ENCODE measurements around the gene ZNF264.
"Not testable (repeated sequence)": the region's sequence is repeated elsewhere in the genome, so short reads cannot be mapped to it uniquely, and the experiment has no call there.

Gene ZNF264

DNA sequence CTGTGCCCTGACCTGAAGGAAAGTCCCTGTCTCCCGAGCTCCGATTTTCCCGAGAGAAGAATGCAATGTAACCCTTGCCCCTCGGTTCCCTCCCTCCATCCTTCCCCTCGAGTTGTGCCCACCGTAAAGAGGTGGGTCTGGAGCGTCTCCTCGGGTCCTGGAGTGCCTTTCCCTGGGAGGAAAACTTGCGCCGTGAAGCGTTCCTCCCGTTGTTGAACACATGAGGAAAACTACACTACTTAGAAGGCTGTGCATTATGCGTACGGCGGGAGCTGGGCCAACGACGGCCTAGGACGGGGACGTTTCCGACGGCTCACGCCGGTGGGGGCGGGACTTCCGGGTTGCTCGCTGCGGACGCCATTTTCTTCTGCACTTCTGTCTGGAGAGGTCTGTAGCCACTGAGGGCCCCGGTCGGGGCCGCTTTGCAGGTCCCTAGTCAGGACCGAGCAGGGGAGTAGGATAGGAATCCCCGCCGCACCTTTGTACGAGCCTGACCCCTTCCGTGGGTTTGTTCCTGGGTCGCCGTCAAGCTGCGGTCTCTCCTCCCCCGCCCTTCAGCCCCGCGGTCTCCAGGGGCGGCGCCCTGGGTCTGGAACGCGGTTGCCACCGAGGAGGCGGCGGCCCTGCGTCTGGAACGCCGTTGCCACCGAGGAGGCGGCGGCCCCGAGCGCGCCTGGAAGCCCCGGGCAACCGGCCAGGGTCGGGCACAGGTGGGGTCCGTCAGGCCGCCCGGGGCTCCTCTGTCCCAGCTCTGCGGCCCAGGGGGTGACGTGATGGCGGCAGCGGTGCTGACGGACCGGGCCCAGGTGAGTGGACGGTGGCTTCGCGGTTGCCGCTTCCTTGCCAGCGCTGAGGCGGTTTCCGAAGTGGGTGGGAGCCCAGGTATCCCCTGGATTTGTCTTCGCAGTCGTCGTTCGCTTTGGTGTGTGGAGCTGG, at the start of gene ZNF264:
TSS of gene ZNF264 (plus strand) at position 360 of the 936 bp plus-strand sequence. CDS start at position 774, 414 bp downstream.
- peak; percentile 96 for DNase-seq

DNA sequence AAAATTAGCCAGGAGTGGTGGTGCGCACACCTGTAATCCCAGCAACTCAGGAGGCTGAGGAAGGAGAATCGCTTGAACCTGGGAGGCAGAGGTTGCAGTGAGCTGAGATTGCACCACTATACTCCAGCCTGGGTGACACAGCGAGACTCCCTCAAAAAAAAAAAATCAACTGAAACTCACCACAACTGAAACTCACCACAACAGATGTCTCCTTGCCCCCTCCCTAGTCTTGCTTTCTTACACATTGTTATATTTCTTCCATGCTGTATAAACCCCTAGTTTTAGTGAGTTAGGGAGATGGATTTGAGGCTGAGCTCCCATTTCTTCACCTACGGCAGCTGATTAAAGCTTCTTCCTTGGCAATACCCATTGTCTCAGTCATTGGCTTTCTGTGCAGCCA, 49.6 kb upstream of the ZNF264 start:
- DNase-seq, result no peak

DNA sequence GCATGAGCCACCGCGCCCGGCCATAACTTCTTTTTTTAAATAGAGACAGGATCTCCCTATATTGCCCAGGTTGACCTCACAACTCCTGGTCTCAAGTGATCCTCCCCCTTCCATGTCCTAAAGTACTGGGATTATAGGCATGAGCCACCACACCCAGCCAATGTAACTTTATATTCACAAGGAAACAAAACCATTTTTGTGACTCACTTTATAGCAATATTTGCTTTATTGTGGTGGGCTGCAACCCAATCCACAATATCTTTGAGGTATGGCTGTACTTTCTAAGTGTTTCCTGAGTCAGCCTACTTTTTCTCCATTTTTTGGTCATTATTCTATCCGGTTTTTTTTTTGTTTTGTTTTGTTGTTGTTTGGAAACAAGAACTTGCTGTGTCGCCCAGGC, 38.4 kb upstream of the ZNF264 start:
- no peak for DNase-seq

DNA sequence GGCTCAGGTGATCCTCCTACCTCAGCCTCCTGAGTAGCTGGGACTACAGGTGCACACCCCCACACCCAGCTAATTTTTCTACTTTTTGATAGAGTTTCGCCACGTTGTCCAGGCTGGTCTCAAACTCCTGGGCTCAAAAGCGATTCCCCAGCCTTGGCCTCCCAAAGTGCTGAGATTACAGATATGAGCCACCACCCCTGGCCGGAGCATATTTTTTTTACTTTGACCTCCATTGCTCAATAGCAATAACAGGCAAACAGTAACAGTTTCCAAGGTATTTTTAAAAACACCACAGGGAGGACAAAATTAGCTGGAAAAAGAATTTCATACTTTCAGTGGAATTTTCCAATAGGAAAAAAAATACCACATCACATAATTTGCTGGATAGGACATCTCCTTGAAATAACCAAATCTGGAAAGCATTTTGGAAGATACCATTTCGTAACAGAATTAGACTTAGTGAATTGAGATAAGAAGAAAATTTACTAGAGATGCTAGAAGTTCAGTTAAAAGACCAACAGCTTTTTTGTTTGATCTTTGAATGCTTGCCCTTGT, 29.2 kb upstream of the ZNF264 start:
- DNase-seq, result no peak

DNA sequence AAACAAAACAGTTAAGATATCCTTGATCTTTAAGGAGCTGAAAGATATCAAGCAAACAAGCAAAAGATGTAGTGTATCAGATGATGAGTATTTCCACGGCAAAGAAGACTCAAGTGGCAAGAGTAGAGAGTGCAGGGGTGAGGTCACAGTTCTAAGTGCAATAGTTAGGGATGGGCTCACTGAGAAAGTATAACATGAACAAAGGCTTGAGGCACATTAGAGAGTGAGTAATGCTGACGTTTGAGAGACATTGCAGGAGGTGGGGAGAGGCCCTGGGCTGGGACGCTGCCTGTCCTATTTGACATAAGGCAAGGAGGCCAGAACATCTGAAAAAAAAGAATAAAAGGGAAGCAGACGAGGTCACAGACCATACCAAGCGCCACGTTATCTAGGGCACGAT, 25.5 kb upstream of the ZNF264 start:
- no peak for DNase-seq

DNA sequence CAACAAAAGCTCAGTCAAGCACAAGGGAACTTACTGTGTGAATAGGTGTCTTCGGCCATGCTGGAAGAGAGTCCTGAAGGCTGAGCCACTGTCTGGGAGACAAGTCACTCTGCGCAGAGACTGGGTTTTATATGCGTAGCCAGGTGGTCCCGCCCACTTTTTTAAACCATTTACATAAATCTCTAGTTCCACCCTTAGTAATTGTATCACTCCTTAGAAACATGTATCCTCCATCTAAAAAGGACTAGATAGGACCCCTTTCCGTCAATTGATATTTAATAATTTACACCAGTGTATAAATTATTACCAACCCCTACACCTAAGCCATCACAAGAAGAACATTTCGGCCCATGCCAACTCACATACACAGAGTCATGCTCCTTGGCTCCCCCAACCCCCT, 23.9 kb upstream of the ZNF264 start, which contains the start of gene DUXA:
TSS of gene DUXA (minus strand) at position 101 of the 400 bp plus-strand sequence. CDS start at position 59, 42 bp downstream.
- DNase-seq, result no peak

DNA sequence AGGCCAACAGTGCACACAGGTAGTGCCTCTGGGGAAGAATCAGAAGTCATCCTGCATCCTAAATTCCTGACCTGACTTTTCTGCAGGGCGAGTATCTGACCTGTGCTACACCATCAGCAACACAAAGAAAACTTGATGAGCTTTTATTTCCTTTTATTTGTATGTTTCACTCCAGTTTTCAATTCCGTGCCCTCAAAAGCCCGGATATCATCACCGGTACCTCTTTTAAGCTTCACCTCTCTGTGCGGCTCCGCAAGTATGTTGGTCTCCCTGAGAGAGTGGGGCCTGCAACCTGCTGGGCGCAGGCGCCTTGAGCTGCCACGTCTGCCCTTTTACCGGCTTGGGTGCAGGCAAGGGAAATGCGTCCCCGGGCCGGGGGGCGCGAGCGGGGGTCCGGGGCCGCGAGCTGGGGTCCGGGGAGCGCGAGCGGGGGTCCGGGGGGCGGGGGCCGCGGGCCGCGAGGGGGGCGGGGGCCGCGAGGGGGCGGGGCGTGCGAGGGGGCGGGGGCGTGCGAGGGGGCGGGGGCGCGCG, 19.7 kb upstream of the ZNF264 start:
- DNase-seq, result peak; percentile 81

DNA sequence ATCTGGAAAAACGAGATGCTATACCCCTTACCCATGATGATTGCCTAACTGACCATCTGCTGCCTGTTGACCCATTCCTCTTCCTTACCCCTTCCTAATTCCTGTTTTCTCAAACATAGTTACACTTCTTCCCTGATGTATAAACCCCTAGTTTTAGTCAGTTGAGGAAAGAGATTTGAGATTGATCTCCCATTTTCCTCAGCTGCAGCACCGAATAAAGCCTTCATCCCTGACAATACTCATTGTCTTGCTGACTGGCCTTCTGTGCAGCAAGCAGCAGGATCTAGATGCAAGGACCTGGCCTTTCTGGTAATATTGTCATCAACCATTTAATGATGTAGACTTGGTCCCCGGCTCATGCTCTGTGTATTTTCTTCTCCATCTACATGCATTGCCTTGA, 999 bp upstream of the ZNF264 start:
- no peak for DNase-seq

DNA sequence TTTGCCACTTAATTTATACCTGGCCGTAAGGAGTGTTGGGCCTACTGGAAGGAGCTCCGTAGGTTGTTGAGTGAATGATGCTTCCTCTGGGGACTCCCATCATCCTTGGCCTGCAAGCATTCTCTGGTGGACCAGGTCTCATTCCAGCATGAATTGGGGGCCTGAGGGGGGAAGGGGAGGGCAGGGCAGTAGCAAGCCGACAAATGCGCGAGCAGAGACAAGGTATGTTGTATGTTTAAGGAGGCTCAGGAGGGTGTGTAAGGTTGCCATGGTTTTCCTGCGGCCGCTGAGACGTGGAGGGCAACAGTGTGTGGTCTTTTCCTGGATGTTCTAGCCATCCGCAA, 749 bp downstream of the ZNF264 start:
- DNase-seq, result no peak

DNA sequence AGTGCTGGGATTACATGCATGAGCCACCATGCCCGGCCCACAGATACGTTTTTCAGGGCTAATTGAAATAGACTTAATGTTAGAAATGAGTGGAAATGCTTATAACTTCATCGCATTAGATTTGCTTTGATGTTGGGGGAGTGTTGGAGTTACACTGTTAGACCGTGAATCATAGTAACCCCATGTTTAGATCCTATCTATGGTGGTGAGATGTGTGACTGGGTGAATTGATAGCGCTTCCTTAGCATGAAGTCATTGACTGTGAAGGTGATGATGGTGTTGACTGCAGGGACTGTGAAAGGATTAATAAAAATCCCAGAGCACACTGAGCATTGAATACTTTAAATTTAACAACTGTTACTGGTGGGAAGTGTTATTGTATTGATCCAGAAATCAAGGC, 1.7 kb downstream of the ZNF264 start:
- no peak for DNase-seq

DNA sequence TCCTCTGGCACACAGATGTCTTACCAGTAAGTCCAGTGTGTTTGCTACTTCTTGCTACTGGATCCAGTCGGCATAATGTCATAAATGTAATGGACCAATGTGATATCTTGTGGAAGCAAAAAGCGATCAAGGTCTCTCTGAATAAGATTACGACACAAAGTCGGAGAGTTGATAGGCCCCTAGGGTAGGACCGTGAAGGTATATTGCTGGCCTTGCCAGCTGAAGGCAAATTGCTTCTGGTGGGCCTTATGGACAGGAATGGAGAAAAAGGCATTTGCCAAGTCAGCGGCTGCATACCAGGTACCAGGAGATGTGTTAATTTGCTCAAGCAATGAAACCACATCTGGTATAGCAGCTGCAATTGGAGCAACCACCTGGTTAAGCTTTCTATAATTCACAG, 6.6 kb downstream of the ZNF264 start:
- not testable (repeated sequence) for DNase-seq

DNA sequence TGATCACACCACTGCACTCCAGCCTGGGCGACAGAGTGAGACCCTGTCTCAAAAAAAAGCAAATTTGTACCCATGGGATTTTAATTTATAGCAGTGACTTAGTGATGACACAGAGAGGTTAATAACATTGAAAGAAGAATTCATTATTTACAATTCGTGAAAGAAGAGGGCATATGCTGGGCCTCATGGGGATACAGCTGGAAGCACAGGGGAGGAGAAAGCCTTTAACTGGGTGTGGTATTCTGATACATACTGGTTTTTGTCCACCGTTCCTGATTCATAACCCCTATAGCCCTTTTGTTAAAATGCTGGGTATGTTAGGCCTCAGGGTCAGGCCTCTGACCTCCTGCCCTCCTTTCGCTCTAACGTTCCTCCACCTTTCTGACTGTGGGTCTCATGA, 10.9 kb downstream of the ZNF264 start:
- DNase-seq, result no peak

DNA sequence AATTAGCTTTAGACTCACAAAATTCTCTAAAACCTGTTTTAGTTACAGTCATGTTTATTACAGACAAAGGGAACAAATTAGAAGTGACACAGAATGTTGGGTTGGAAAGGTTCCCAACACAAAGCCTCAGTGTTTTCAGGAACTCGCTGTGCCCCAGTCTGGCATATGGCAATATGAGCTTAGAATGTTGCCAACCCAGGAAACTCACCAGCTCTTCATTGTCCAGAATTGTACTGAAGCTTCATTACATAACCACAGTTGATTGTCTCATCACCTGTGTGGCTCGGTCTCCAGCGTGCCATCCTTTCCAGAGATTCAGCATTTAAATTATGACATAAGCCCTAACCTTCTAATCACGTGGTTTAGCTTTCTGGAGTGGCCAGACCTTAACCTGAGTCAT, 19.1 kb downstream of the ZNF264 start:
- DNase-seq, result no peak

DNA sequence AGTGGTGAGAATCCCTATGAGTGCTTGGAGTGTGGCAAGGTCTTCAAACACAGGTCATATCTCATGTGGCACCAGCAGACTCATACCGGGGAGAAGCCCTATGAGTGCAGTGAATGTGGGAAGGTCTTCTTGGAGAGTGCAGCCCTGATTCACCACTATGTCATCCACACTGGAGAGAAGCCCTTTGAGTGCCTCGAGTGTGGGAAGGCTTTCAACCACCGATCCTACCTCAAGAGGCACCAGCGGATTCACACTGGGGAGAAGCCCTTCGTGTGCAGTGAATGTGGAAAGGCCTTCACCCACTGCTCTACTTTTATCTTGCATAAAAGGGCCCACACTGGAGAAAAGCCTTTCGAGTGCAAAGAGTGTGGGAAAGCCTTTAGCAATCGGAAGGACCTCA, 20.8 kb downstream of the ZNF264 start:
- DNase-seq, result no peak

DNA sequence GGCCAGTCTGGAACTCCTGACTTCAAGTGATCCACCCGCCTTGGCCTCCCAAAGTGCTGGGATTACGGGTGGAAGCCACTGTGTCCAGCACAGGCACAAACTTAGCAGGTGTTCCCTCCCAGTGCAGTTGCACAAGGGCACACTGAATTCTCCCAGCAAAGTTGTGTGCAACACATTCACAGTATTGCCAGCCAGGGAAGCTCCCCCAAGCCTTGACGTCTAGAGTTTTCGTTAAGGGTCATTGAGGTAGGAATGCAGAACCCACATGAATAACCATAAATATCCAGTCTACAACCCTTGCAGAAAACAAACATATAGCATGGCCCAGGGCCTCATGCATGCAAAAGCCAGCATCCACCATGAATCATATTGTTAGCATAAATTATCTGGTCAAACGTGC, 36.2 kb downstream of the ZNF264 start:
- no peak for DNase-seq

DNA sequence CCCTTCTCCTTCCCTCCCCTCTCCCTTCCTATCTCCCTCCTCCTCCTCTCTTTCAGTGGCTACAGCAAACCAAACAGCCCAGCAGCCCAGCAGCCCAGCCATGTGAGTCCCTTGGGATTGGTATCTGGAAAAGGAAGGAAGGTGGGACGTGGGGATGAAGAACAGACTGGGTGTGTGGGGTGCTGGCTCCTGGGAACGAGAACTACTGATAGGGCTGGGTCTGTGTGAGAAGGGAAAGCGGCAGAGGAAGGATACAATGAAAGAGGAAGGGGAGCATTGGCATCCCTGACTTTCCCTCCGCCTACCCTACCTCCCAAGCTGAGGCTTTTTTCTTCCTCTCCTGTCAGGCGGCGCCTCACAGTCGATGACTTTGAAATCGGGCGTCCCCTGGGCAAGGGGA, 40.4 kb downstream of the ZNF264 start:
- DNase-seq, result no peak

DNA sequence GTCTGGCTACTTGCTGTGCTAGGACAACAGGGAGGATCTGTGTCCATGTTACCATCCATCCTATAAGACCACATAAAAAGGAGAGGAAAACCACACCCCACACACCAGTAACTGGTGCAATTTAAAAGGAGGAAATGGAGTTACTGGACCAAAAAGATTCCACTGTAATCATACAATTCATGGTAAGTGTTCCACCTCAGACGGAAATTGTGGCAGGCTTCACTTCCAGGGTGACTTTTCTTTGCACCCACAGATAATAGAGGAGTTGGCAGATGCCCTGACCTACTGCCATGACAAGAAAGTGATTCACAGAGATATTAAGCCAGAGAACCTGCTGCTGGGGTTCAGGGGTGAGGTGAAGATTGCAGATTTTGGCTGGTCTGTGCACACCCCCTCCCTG, 41.9 kb downstream of the ZNF264 start:
- DNase-seq, result no peak

DNA sequence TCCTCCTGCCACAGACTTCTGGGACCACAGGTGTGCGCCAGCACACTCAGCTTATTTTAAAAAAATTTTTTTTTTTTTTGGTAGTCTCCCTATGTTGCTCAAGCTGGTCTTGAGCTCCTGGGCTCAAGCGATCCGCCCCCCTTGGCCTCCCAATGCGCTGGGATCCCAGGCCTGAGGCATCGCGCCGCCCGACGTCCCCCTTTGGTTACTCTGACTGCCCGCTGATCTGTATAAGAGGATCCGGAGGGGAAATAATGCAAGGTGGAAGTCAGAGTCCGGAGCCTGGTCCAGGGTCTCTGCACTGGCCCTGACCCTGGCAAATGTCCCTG, 48.6 kb downstream of the ZNF264 start:
- no peak for DNase-seq

DNA sequence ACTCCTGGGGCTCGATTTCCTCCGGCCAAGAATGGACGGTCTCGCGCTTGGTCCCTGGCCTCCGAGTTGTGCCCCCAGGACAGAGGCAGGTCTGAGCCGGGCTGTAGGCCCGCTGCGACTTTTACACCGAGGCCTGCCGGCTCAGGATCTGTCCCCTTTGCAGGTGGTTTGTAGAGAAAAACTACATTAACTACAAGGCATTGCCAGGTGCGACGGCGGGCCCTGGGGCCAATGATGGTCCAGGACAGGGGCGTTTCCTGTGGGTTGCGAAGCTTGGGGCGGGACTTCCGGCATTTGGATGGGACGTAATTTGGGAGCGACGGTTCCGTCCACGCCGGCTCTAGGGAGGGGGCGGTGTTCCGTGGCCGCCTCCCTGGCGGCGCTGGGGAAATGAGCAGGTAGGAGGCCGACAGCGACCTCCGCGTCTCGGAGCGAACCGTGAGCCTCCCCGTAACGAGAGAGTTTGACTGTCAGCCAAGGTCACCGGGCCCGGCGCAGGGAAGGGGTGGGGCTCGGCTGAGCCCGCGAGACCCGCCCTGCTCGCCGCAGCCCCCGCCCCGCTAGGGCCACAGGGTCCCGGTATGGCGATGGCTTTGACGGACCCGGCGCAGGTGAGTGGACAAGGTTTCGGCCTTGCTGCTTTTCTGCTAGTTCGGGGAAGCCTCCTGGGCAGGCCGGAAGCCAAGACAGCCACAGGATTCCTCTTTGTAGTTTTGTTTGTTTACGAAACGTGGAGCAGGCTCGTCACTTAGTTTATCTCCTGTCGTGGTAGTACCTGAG, 49.2 kb downstream of the ZNF264 start, which contains the start of gene ZNF805:
TSS of gene ZNF805 (plus strand) at position 322 of the 780 bp plus-strand sequence. CDS start at position 582, 260 bp downstream.
- peak; percentile 99 for DNase-seq

DNA sequence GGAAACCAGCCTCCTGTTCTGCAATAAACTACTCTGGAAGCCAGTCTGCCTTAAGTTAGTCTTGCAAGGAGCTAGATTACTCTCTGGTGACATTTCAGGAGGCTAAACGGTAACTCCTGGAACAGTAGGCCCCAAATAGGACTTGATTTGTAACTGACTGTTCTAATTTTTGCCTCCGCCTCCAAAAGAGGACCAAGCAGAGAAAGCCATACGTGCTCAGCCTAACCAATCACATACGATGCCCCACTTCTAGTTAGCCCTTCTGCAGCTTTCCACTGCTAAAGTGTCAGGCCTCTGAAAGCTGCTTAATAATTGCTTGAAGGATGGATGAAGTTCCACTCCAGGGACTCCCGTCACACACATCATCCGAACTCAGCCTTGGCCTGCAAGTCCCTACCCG, 49.9 kb downstream of the ZNF264 start:
- DNase-seq, result no peak

DNA sequence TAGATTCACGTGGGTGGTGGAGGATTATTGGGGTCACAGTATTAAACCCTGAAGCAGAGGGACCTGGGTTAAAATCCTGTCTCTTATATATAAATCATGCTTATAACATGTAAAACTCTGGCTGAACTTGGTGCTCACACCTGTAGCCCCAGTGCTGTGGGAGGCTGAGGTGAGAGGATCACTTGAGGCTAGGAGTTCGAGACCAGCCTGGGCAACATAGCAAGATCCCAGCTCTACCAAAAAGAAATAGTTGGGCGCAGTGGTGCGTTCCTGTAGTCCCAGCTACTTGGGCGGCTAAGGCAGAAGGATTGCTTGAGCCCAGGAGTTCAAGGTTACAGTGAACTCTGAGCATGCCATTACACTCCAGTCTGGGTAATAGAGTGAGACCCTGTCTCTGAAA, 51.5 kb downstream of the ZNF264 start:
- no peak for DNase-seq

DNA sequence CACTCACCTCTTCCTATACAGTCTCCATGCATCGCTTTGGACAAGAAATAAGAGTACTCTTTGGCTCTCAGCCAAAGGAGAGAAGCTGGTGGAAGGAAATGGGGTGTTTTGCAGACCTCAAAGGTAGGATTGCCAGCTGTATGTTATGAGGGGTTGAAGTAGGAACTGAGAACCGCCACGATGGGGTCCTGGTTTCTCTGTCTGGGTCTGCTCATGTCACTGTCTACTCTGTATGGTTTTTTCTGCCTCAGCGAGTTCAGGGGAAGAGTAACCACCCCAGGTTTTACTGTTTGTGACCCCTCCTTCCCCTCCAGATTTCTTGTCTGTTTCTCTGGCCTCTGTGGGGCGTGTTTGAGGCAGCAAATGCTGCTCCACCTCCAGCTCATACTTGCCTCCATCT, 53.2 kb downstream of the ZNF264 start:
- no peak for DNase-seq

DNA sequence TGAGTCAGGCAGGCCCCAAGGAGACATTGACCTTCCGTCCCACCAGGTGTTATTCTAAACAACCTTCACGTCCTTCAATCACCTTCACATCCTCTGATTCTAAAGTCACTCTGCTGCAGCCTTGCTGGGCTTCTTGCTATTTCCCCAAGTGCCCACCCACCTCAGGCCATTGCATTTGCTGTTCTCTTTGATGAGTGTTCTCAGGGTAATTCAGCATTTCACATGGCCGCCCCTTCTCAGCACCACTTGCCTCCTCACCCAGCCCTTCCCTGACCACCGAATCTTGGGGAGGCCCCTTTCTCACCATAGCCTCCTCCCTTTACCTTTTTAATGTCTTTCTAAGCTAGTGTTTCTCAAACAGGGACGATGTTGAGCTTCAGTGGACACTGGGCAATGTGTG, 53.8 kb downstream of the ZNF264 start:
- DNase-seq, result no peak

DNA sequence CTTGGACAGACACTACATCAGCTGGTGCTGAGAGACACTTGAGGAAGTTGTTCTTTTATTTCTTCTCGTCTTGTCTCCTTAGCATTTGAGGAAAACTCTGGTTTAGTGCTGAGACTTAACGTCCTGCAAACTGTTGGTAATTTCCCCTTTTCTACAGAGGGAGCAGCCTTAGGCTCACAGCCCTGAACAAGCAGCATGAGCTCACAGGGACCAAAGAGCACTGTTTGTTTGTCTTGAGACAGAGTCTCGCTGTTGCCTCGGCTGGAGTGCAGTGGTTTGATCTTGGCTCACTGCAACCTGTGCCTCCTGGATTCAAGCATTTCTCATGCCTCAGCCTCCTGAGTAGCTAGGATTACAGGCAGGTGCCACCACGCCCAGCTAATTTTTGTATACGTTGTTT, 54.7 kb downstream of the ZNF264 start:
- DNase-seq, result no peak
